Activated CD4-positive, alpha-beta T cell treated with anti-CD3 and anti-CD28 coated beads for 4 hours (primary cell): Measurements from ENCODE around the gene NLRP6.
A peak's percentile ranks its signal among the peaks of the same experiment; 100 is the strongest.
"Not testable (repeated sequence)": the region's sequence is repeated elsewhere in the genome, so short reads cannot be mapped to it uniquely, and the experiment has no call there.

Source experiments
- DNase-seq, 2 donors: peaks; one replicate each; pipeline ENCODE4 v3.0.0-alpha.2; 2020

NLRP6 gene

DNA sequence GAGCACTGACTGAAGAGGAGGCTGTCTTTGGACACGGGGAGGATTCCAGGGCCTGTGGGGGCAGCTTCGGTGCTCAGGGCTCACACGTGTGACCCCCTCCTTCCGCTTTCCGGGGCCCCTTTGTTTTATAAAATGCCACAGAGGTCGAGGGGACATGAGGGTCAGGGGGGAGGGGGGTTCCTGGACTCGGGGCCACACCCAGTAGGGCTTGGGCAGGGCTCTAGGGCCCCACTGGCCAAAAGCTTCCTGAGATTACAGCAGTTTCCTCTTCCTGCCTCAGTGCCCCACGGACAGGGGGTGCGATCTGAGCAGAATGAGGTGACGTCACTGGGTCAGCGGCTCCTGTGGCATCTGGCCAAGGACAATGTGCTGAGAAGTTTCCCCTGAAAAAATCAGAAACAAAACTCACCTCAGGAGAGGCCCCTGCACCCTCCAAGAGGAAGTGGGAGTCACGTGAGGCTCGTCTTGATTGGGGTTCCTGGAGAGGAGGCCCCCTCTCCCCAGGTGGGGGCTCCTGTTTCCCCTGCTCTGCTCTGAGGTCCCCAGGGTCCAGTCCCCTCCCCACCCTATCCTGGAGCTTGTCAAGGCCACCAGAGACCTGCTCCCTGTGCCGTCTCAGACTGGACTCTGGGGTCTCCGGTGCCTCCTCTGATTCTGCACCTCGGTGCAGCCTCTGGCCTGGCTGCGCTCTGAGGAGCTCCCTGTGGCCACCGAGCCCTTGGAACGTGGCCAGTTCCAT lies 48.8 kb downstream of the NLRP6 start:
- peak in 1 of 2 donors; percentile 55 for DNase-seq

DNA sequence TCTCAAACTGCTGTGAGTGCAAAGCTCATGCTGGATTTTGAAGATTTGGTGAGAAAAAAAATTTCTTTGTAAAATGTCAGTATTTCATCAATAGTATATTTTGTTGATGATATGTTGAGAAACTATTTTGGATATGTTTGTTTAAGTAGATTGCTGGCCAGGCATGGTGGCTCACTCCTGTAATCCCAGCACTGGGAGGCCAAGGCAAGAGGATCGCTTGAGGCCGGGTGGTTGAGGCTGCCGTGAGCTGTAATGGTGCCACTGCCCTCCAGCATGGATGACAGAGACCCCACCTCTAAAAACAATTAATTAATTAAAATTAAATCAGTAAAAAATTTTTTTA lies 49.3 kb downstream of the NLRP6 start:
- no peak for DNase-seq

DNA sequence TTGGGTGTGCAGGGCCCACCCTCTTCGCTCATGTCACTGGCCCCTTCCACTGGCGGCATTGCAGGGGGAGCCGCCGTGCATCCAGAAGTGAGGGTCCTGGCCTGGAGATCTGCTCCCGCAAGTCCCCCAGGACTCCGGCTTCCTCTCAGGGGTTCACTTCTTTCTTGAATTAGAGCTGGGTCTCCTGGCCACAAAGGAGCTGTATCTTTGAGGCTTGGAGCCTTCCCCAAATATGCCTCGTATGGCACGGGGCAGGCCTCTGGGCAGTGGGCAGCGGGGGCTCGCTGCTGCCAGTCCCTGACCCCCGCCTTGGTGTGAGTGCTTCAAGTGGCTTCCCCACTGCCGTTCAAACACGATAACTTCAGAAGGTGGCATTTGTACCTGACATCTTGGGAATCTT lies 49.8 kb downstream of the NLRP6 start:
- no peak for DNase-seq

GRCh38 chr11:328516-329100 lies 50.4 kb downstream of the NLRP6 start:
- DNase-seq, result not testable (repeated sequence)

DNA sequence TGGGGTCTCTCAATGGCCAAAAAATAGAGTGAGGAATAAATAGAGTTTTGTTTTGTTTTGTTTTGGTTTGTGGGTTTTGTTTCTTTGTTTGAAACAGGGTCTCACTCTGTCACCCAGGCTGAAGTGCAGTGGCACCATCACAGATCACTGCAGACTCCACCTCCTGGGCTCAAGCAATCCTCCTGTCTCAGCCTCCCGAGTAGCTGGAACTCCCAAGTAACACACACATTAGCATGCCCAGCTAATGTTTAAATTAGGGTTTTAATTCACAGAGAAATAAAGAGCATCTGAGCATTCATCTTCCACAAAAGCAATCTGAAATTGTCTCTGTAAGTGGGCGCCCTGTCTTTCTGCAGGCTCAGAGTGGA lies 51.7 kb downstream of the NLRP6 start:
- DNase-seq, result no peak

DNA sequence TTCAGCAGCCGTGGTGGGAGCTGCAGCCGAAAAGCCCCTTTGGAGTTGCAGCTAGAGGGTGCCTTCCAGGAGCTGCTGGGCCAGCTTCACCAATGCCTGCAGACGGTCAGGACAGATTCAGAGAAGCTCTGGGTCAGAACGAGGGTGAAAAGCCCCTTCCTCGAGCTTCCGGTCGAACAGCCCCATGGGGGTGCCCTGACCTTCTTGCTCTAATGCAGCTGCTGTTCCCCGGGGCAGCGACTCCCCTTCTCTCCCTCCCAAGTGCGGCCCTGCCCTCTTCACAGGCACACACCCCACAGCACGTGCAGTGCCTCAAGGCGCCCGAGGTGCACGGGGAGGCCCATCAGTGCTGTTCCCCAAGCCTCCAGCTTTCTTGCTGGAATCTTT lies 52.1 kb downstream of the NLRP6 start:
- no peak for DNase-seq

DNA sequence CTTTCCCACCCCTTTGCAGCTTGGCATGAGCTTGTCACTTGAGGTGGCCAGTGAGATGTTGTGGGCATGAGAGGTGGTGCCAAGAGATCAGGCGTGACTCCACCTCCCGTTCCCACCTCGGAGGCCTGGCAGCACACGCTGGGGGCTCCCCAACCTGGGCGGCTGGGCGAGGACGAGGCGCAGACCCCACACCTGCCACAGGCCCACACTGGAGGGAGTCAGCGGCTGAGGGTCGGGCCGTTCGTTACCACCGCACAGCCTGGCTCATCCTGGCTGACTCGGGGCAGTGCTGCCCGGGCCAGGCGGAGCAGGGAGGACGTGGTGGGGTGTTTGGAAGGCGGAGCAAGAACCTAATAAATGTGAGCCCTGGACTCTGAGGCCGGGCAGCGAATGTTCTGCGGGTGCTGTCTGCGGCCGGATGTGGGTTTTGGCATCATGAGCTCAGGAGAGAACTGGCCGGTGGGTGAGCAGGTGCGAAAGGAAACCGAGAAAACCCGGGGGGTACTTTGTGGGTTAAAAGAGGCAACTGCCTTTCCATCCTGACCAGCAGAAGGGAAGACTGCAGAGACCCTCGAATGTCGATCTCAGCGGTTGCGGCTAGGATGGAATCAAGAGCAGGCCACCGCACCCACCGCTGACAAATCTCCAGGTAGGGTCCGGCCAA lies 52.6 kb downstream of the NLRP6 start:
- no peak for DNase-seq

DNA sequence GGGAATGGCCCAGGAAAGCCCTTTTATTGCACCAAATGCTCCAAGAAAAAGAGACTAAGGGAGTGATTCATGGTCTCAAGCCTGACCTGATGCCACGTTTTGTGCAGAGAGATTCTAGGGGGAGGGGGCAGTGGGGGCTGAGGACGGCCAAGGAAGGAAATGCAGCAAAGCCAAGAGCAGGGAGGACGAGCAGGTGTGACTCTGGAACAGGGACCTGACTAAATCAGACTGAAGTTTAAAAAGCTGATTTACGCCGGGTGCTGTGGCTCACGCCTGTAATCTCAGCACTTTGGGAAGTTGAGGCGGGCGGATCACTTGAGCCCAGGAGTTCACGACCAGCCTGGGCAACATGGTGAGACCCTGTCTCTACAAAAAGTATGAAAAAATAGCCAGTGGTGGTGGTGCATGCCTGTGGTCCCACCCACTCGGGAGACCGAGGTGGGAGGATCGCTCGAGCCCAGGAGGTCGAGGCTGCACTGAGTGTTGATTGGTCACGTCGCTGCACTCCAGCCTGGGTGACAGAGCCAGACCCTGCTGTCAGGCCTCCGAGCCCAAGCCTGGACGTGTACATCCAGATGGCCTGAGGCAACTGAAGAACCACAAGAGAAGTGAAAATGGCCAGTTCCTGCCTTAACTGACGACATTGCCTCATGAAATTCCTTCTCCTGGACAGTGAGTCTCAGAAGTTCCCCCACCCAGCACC lies 53.3 kb downstream of the NLRP6 start:
- no peak for DNase-seq

DNA sequence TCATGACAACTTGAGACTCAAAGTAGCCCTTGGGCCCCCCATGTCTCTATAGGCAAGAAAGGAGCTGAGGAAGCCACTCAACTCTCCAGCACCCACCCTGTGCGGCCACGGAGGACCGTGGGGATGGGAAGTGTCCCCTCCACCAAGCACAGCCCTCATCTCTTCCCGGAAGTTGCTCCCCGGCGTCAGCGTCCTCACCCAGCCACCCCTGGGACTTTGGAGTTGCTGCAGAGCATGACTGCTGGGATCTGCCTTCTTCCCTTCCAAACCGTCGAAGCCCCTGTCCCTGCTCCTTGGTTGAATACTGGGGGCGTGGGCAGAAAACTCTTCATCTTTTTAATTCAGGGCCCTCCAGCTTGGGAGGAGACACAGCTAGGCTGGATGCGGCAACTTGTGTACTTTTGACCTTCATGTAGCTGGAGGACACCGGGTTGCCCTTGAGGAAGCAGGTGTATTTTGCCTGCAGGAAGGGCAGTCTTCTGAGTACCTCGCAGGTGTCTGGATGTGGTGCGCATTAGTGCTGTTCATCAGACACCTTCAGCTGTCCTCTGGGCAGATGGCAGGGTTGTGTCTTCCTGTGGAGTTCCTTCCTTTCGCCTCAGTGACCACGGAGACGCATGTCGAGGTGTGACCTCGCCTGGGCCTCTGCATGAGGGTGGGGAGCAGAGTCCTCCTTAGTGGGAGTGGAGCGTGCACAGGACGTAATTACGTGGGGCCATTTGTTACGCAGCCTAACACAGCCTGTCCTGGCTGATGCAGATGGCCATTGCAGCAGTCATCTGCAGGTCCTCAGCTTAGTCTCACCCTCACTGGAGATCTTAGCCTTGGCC lies 54.7 kb downstream of the NLRP6 start:
- no peak for DNase-seq

DNA sequence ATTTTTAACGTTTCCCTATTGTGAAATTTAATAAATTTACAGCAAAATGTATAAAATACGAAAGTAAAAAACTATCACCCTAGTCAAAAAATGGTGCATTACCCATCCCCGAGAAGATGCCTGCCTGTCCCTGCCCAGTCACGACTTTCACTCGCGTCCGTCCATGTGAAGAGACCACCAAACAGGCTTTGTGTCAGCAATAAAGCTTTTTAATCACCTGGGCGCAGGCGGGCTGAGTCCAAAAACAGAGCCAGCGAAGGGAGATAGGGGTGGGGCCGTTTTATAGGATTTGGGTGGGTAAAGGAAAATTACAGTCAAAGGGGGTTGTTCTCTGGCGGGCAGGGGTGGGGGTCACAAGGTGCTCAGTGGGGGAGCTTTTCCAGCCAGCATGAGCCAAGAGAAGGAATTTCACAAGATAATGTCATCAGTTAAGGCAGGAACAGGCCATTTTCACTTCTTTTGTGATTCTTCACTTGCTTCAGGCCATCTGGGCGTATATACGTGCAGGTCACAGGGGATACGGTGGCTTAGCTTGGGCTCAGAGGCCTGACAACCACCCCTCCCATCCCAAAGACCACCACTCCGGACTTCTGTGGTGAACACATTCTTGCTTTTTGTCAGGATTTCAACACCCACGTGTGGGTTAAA lies 55.5 kb downstream of the NLRP6 start:
- DNase-seq, result not testable (repeated sequence)

DNA sequence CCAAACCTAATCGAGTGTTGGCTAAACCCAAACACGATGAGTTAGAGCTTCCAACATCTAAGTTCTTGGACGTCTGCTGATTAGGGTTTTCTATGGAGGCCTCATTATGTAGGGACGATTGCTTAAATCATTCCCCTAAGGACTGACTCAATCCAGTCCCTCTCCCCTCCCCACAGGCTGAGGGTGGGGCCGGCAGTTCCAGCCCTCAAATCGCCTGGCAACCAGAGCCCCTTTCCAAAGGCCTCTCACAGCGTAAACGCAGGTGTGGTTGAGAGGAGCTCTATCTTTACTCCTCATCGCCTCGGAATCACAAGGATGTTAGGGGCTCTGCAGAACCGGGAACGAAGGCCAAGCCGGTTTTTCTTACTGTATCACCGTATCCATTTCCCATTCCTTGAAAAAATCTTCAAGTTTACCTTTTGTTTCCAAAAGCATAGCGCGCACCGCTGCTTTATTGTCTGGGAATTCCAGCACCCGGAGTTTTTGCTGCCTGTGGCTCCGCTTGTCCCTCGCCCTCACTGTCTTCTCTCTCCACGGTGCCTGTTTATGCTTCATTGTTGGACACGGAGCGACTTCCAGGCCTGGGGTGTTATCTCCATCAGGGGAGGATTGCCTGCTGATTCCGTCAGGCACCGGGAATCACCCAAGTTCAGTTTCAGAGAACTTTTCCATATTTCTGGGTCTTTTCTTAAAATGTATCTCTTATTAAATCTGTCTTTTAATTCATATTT lies 56.2 kb downstream of the NLRP6 start:
- DNase-seq, result no peak
